Measurements from ENCODE around the gene RPGRIP1.
"Not testable (repeated sequence)": the region's sequence is repeated elsewhere in the genome, so short reads cannot be mapped to it uniquely, and the experiment has no call there.

The RPGRIP1 gene

GRCh38 chr14:21248338-21248737, 31.5 kb upstream of the RPGRIP1 start:
- no peaks in the 10 kb centered on the region for H3K27me3 ChIP-seq (ENCODE audit: control insufficient read depth, insufficient read depth, low read length)
- no peak overlapping the region for H3K9ac ChIP-seq (ENCODE audit: low read length)
- no peak overlapping the region for H3K4me3 ChIP-seq (ENCODE audit: low read depth, low read length)
- no peak overlapping the region for H3K27ac ChIP-seq (ENCODE audit: low read depth, low read length)
- no peaks in the 10 kb centered on the region for H3K4me1 ChIP-seq (ENCODE audit: control insufficient read depth, insufficient read depth, low read length)
- H3K9me3 ChIP-seq (ENCODE audit: control insufficient read depth, insufficient read depth, low read depth, low read length): no peaks in the 10 kb centered on the region
- H3K36me3 ChIP-seq (ENCODE audit: control insufficient read depth, insufficient read depth, low read length): peaks cover 96% of the 10 kb centered on the region

GRCh38 chr14:21248739-21249411, 31.0 kb upstream of the RPGRIP1 start:
- Histone ChIP-seq H3K27ac (ENCODE audit: low read depth, low read length) (no peak overlapping the region), H3K9me3 (ENCODE audit: control insufficient read depth, insufficient read depth, low read depth, low read length) (no peaks in the 10 kb centered on the region), H3K27me3 (ENCODE audit: control insufficient read depth, insufficient read depth, low read length) (no peaks in the 10 kb centered on the region), H3K4me1 (ENCODE audit: control insufficient read depth, insufficient read depth, low read length) (no peaks in the 10 kb centered on the region), H3K9ac (ENCODE audit: low read length) (no peak overlapping the region), H3K36me3 (ENCODE audit: control insufficient read depth, insufficient read depth, low read length) (peaks cover 96% of the 10 kb centered on the region), H3K4me3 (ENCODE audit: low read depth, low read length) (no peak overlapping the region)

GRCh38 chr14:21251215-21251614, 28.7 kb upstream of the RPGRIP1 start:
- no peaks in the 10 kb centered on the region for H3K9me3 ChIP-seq (ENCODE audit: control insufficient read depth, insufficient read depth, low read depth, low read length)
- H3K9ac ChIP-seq (ENCODE audit: low read length): no peak overlapping the region
- no peak overlapping the region for H3K4me3 ChIP-seq (ENCODE audit: low read depth, low read length)
- H3K4me1 ChIP-seq (ENCODE audit: control insufficient read depth, insufficient read depth, low read length): no peaks in the 10 kb centered on the region
- peaks cover 95% of the 10 kb centered on the region for H3K36me3 ChIP-seq (ENCODE audit: control insufficient read depth, insufficient read depth, low read length)
- no peaks in the 10 kb centered on the region for H3K27me3 ChIP-seq (ENCODE audit: control insufficient read depth, insufficient read depth, low read length)
- no peak overlapping the region for H3K27ac ChIP-seq (ENCODE audit: low read depth, low read length)

- Histone ChIP-seq H3K9ac (ENCODE audit: low read length) (no peak overlapping the region), H3K9me3 (ENCODE audit: control insufficient read depth, insufficient read depth, low read depth, low read length) (no peaks in the 10 kb centered on the region), H3K27ac (ENCODE audit: low read depth, low read length) (no peak overlapping the region), H3K36me3 (ENCODE audit: control insufficient read depth, insufficient read depth, low read length) (peaks cover 95% of the 10 kb centered on the region), H3K4me1 (ENCODE audit: control insufficient read depth, insufficient read depth, low read length) (0 out of 2 replicates have a peak, but pooled peaks cover 6% of the 10 kb centered on the region), H3K27me3 (ENCODE audit: control insufficient read depth, insufficient read depth, low read length) (no peaks in the 10 kb centered on the region), H3K4me3 (ENCODE audit: low read depth, low read length) (no peak overlapping the region)
Measured at GRCh38 chr14:21252149-21252548, 27.7 kb upstream of the RPGRIP1 start.

GRCh38 chr14:21255385-21256101, 24.3 kb upstream of the RPGRIP1 start:
- Histone ChIP-seq H3K27me3 (ENCODE audit: control insufficient read depth, insufficient read depth, low read length) (no peaks in the 10 kb centered on the region), H3K9me3 (ENCODE audit: control insufficient read depth, insufficient read depth, low read depth, low read length) (no peaks in the 10 kb centered on the region), H3K36me3 (ENCODE audit: control insufficient read depth, insufficient read depth, low read length) (peaks cover 91% of the 10 kb centered on the region), H3K27ac (ENCODE audit: low read depth, low read length) (no peak overlapping the region), H3K9ac (ENCODE audit: low read length) (no peak overlapping the region), H3K4me1 (ENCODE audit: control insufficient read depth, insufficient read depth, low read length) (peaks cover 21% of the 10 kb centered on the region), H3K4me3 (ENCODE audit: low read depth, low read length) (no peak overlapping the region)

GRCh38 chr14:21256102-21256447, 23.8 kb upstream of the RPGRIP1 start:
- not testable (repeated sequence) for H3K9ac ChIP-seq (ENCODE audit: low read length); H3K27ac ChIP-seq (ENCODE audit: low read depth, low read length); H3K27me3 ChIP-seq (ENCODE audit: control insufficient read depth, insufficient read depth, low read length); H3K4me3 ChIP-seq (ENCODE audit: low read depth, low read length); H3K9me3 ChIP-seq (ENCODE audit: control insufficient read depth, insufficient read depth, low read depth, low read length)
- H3K36me3 ChIP-seq (ENCODE audit: control insufficient read depth, insufficient read depth, low read length): peaks cover 91% of the 10 kb centered on the region
- H3K4me1 ChIP-seq (ENCODE audit: control insufficient read depth, insufficient read depth, low read length): peaks cover 21% of the 10 kb centered on the region

- no peak overlapping the region for H3K27ac ChIP-seq (ENCODE audit: low read depth, low read length)
- H3K9me3 ChIP-seq (ENCODE audit: control insufficient read depth, insufficient read depth, low read depth, low read length): no peaks in the 10 kb centered on the region
- H3K27me3 ChIP-seq (ENCODE audit: control insufficient read depth, insufficient read depth, low read length): no peaks in the 10 kb centered on the region
- peaks cover 91% of the 10 kb centered on the region for H3K36me3 ChIP-seq (ENCODE audit: control insufficient read depth, insufficient read depth, low read length)
- no peak overlapping the region for H3K9ac ChIP-seq (ENCODE audit: low read length)
- H3K4me1 ChIP-seq (ENCODE audit: control insufficient read depth, insufficient read depth, low read length): peaks cover 21% of the 10 kb centered on the region
- no peak overlapping the region for H3K4me3 ChIP-seq (ENCODE audit: low read depth, low read length)
Measured at GRCh38 chr14:21256539-21257393, 23.1 kb upstream of the RPGRIP1 start.

GRCh38 chr14:21257394-21257909, 22.4 kb upstream of the RPGRIP1 start:
- Histone ChIP-seq H3K9ac (ENCODE audit: low read length) (no peak overlapping the region), H3K4me1 (ENCODE audit: control insufficient read depth, insufficient read depth, low read length) (peaks cover 21% of the 10 kb centered on the region), H3K4me3 (ENCODE audit: low read depth, low read length) (no peak overlapping the region), H3K36me3 (ENCODE audit: control insufficient read depth, insufficient read depth, low read length) (peaks cover 91% of the 10 kb centered on the region), H3K27me3 (ENCODE audit: control insufficient read depth, insufficient read depth, low read length) (no peaks in the 10 kb centered on the region), H3K27ac (ENCODE audit: low read depth, low read length) (no peak overlapping the region), H3K9me3 (ENCODE audit: control insufficient read depth, insufficient read depth, low read depth, low read length) (no peaks in the 10 kb centered on the region)

- Histone ChIP-seq H3K4me3 (ENCODE audit: low read depth, low read length) (no peak overlapping the region), H3K27me3 (ENCODE audit: control insufficient read depth, insufficient read depth, low read length) (no peaks in the 10 kb centered on the region), H3K36me3 (ENCODE audit: control insufficient read depth, insufficient read depth, low read length) (peaks cover 92% of the 10 kb centered on the region), H3K4me1 (ENCODE audit: control insufficient read depth, insufficient read depth, low read length) (peaks cover 22% of the 10 kb centered on the region), H3K27ac (ENCODE audit: low read depth, low read length) (no peak overlapping the region), H3K9ac (ENCODE audit: low read length) (no peak overlapping the region), H3K9me3 (ENCODE audit: control insufficient read depth, insufficient read depth, low read depth, low read length) (no peaks in the 10 kb centered on the region)
Measured at GRCh38 chr14:21258005-21258888, 21.6 kb upstream of the RPGRIP1 start.
